H1 (cell line): Measurements from ENCODE around the gene MEIS2. TPM values are rescaled to one million over a fixed set of nuclear protein-coding genes. Genes with fewer than 3 reads are reported as not detected.

Experiments used
- CTCF ChIA-PET: fragments of 300-600 bp; sonication (Branson Sonifier 250); formaldehyde crosslinking; loops from one replicate; lab custom pipeline; 2021; ENCODE audit not compliant: partially characterized antibody; lab: Charles Lee
- POLR2A ChIA-PET: fragments of 300-600 bp; sonication (Branson Sonifier 250); formaldehyde crosslinking; loops from one replicate; lab custom pipeline; 2021; ENCODE audit warnings: inconsistent platforms; ENCODE audit not compliant: partially characterized antibody; lab: Charles Lee
- DNase-seq, 2 experiments: peaks; one replicate each; pipeline versions ENCODE4 v3.0.0 to v3.0.0-alpha.2; 2010 to 2022; ENCODE audit warnings: low spot score in 2 of 2, low read depth in 1 of 2, mixed read lengths in 1 of 2
- FAIRE-seq: peaks from 2 replicates; lab custom pipeline; 2011; peaks lifted over from hg19 to GRCh38; lab: Jason Lieb, UNC
- H2AFZ ChIP-seq: 2 replicates; pipeline ENCODE4 v1.8.1; 2012; ENCODE audit warnings: low read length, inconsistent platforms
- H2AK5ac ChIP-seq: 2 replicates; pipeline ENCODE4 v1.6.1; 2013; ENCODE audit warnings: low read depth, low read length
- H2BK120ac ChIP-seq: replicated peaks from 2 replicates; pipeline ENCODE3; 2013; ENCODE audit warnings: low read depth, low read length, inconsistent platforms
- H2BK12ac ChIP-seq: 2 replicates; pipeline ENCODE4 v1.6.1; 2013; ENCODE audit warnings: low read depth, low read length
- H2BK15ac ChIP-seq: 2 replicates; pipeline ENCODE4 v1.6.1; 2013; ENCODE audit warnings: low read length
- H2BK20ac ChIP-seq: 2 replicates; pipeline ENCODE4 v1.6.1; 2013; ENCODE audit warnings: low read length
- H2BK5ac ChIP-seq: 2 replicates; pipeline ENCODE4 v1.6.1; 2013; ENCODE audit warnings: low read depth, low read length
- H3K14ac ChIP-seq: 2 replicates; pipeline ENCODE4 v1.6.1; 2013; ENCODE audit warnings: inconsistent platforms; ENCODE audit not compliant: insufficient read length
- H3K18ac ChIP-seq: 2 replicates; pipeline ENCODE4 v1.6.1; 2013; ENCODE audit warnings: low read length; ENCODE audit errors: extremely low read depth
- H3K23ac ChIP-seq: 2 replicates; pipeline ENCODE4 v1.6.1; 2013; ENCODE audit warnings: inconsistent platforms; ENCODE audit not compliant: insufficient read length
- H3K23me2 ChIP-seq: 2 replicates; pipeline ENCODE4 v1.6.1; 2013; ENCODE audit warnings: low read depth, low read length
- H3K27ac ChIP-seq: 2 replicates; pipeline ENCODE4 v1.6.1; 2011; ENCODE audit warnings: low read depth, low read length, inconsistent platforms
- H3K27me3 ChIP-seq, 4 experiments: replicated peaks in 1 of 4; 1 replicate in 1 of 4; 2 replicates in 3 of 4; pipeline versions ENCODE4 v1.6.1 to v1.8.1; 2011 to 2013; ENCODE audit warnings: low read length in 3 of 4, mild to moderate bottlenecking in 3 of 4, inconsistent platforms in 2 of 4, mixed read lengths in 2 of 4, moderate library complexity in 1 of 4; ENCODE audit not compliant: control insufficient read depth in 3 of 4, insufficient read depth in 3 of 4; ENCODE audit errors: extremely low read depth in 1 of 4
- H3K36me3 ChIP-seq, 4 experiments: 2 replicates each; pipeline versions ENCODE4 v1.6.1 to v1.8.1; 2011 to 2013; ENCODE audit warnings: mild to moderate bottlenecking in 4 of 4, low read length in 3 of 4, moderate library complexity in 2 of 4, control low read depth in 1 of 4, inconsistent platforms in 1 of 4; ENCODE audit not compliant: insufficient read depth in 4 of 4, control insufficient read depth in 2 of 4
- H3K4ac ChIP-seq: replicated peaks from 2 replicates; pipeline ENCODE3; 2013; ENCODE audit warnings: low read length, low read depth, mixed read lengths, inconsistent platforms; ENCODE audit not compliant: insufficient read length
- H3K4me1 ChIP-seq, 4 experiments: replicated peaks in 1 of 4; 1 replicate in 1 of 4; 2 replicates in 3 of 4; pipeline versions ENCODE4 v1.6.1 to v1.8.1; 2011 to 2013; ENCODE audit warnings: low read length in 3 of 4, inconsistent platforms in 2 of 4, mixed read lengths in 1 of 4; ENCODE audit not compliant: insufficient read depth in 4 of 4, control insufficient read depth in 3 of 4
- H3K4me2 ChIP-seq, 2 experiments: 2 replicates each; pipeline versions ENCODE4 v1.6.1 to v1.8.1; 2011 to 2013; ENCODE audit warnings: low read depth in 2 of 2, low read length in 2 of 2, control low read depth in 1 of 2, inconsistent platforms in 1 of 2, mild to moderate bottlenecking in 1 of 2; ENCODE audit not compliant: insufficient read depth in 1 of 2
- H3K4me3 ChIP-seq, 4 experiments: fragments of 200-600, 300-600 bp in 1 of 4; sonication (generic), shearing (Covaris generic), sonication (Bioruptor Twin) in 1 of 4; 2 replicates each; pipeline versions ENCODE4 v1.5.1 to v1.8.1; 2011 to 2016; ENCODE audit warnings: low read length in 4 of 4, low read depth in 3 of 4, control low read depth in 2 of 4, inconsistent platforms in 2 of 4, mild to moderate bottlenecking in 2 of 4, mixed read lengths in 1 of 4, moderate library complexity in 1 of 4; ENCODE audit not compliant: insufficient read depth in 2 of 4; ENCODE audit errors: extremely low read depth in 1 of 4
- H3K56ac ChIP-seq: replicated peaks from 2 replicates; pipeline ENCODE3; 2013; ENCODE audit warnings: low read depth, mild to moderate bottlenecking, mixed read lengths, low read length, inconsistent platforms; ENCODE audit not compliant: insufficient read length
- H3K79me1 ChIP-seq: 2 replicates; pipeline ENCODE4 v1.6.1; 2013; ENCODE audit warnings: low read depth, low read length, control low read depth
- H3K79me2 ChIP-seq, 2 experiments: 2 replicates each; pipeline versions ENCODE4 v1.6.1 to v1.8.1; 2012 to 2013; ENCODE audit warnings: low read length in 2 of 2, mild to moderate bottlenecking in 2 of 2, inconsistent platforms in 1 of 2; ENCODE audit not compliant: insufficient read depth in 2 of 2, control insufficient read depth in 1 of 2
- H3K9ac ChIP-seq, 4 experiments: replicated peaks in 1 of 4; 1 replicate in 1 of 4; 2 replicates in 3 of 4; pipeline versions ENCODE4 v1.6.1 to v1.8.1; 2011 to 2013; ENCODE audit warnings: low read depth in 3 of 4, low read length in 3 of 4, control low read depth in 2 of 4, mild to moderate bottlenecking in 2 of 4, moderate library complexity in 2 of 4, inconsistent platforms in 1 of 4; ENCODE audit errors: extremely low read depth in 1 of 4
- H3K9me3 ChIP-seq, 2 experiments: 2 replicates each; pipeline versions ENCODE4 v1.6.1 to v1.8.1; 2012 to 2013; ENCODE audit warnings: mild to moderate bottlenecking in 2 of 2, moderate library complexity in 2 of 2, control low read depth in 1 of 2, inconsistent platforms in 1 of 2, low read depth in 1 of 2, low read length in 1 of 2, mixed read lengths in 1 of 2; ENCODE audit not compliant: insufficient read depth in 2 of 2
- H4K20me1 ChIP-seq, 2 experiments: replicated peaks in 1 of 2; 2 replicates each; pipeline versions ENCODE3 to v1.8.1; 2011 to 2013; ENCODE audit warnings: inconsistent platforms in 2 of 2, low read length in 2 of 2, mild to moderate bottlenecking in 1 of 2; ENCODE audit not compliant: insufficient read depth in 2 of 2, control insufficient read depth in 1 of 2
- H4K5ac ChIP-seq: 2 replicates; pipeline ENCODE4 v1.6.1; 2013; ENCODE audit warnings: low read length, low read depth, mixed read lengths, inconsistent platforms; ENCODE audit not compliant: insufficient read length
- H4K8ac ChIP-seq: 2 replicates; pipeline ENCODE4 v1.8.0; 2013; ENCODE audit warnings: mild to moderate bottlenecking, moderate library complexity, low read length, inconsistent platforms; ENCODE audit not compliant: insufficient read depth; ENCODE audit errors: extremely low read depth
- H4K91ac ChIP-seq: replicated peaks from 2 replicates; pipeline ENCODE3; 2013; ENCODE audit warnings: low read length, mixed read lengths, inconsistent platforms; ENCODE audit not compliant: insufficient read length
- SAP30 ChIP-seq: fragments of 300-600 bp; sonication (generic); IDR thresholded peaks from 2 replicates; pipeline ENCODE4 v1.7.1; 2012; ENCODE audit warnings: low read length, moderate library complexity, mild to moderate bottlenecking, inconsistent platforms; ENCODE audit not compliant: insufficient read depth, insufficient replicate concordance
- SP1 ChIP-seq: IDR thresholded peaks from 2 replicates; pipeline ENCODE4 v1.6.1; 2011; ENCODE audit warnings: low read depth, low read length
- YY1 ChIP-seq: IDR thresholded peaks from 2 replicates; pipeline ENCODE4 v1.6.1; 2011; ENCODE audit warnings: low read depth, mild to moderate bottlenecking, low read length
- ZNF274 ChIP-seq: IDR thresholded peaks from 2 replicates; pipeline ENCODE4 v1.7.0; 2012; ENCODE audit warnings: low read length, borderline replicate concordance; ENCODE audit errors: extremely low read depth
- WGBS, 2 experiments: shearing (Covaris generic) in 1 of 2; methylation state at CpG; one replicate each; pipeline versions ENCODE4 v1.1.6 to v1.1.7; 2013 to 2015; ENCODE audit warnings: low lambda C conversion rate in 2 of 2, mixed read lengths in 2 of 2, inconsistent platforms in 1 of 2, low coverage in 1 of 2, missing lambda C conversion rate in 1 of 2; ENCODE audit not compliant: insufficient replicate concordance in 2 of 2, insufficient coverage in 1 of 2, insufficient read length in 1 of 2; ENCODE audit errors: extremely low coverage in 1 of 2, missing lambda C conversion rate in 1 of 2; 5-methylcytosine and 5-hydroxymethylcytosine counted together
- polyA plus RNA-seq, 7 experiments: library from polyadenylated mRNA; depleted of rRNA in 3 of 7; stranded (reverse) in 5 of 7; unstranded in 2 of 7; fragments of >200 nt in 5 of 7; fragments of 200-250 nt in 2 of 7; gene quantifications; 1 replicate in 5 of 7; 2 replicates in 1 of 7; 4 replicates in 1 of 7; pipeline versions ENCODE4 v1.2.1 to v1.2.3, GENCODE V29; 2011 to 2013; ENCODE audit warnings: missing spikeins in 2 of 7, mixed read lengths in 2 of 7
- total RNA-seq: library from RNA; stranded (reverse); fragmentation: NEBNext Ultra II Directional; extraction: Animal tissue kit (Norgen Biotek cat#: 25700); gene quantifications from 2 replicates; pipeline ENCODE4 v1.2.1, GENCODE V29; 2021

The MEIS2 gene
- total and polyA plus RNA-seq, 2 of the 8 experiments (the other 6 are each of a cell fraction or from before 2014, with no cell fraction given), result 0.22 to 1.2 TPM

DNA sequence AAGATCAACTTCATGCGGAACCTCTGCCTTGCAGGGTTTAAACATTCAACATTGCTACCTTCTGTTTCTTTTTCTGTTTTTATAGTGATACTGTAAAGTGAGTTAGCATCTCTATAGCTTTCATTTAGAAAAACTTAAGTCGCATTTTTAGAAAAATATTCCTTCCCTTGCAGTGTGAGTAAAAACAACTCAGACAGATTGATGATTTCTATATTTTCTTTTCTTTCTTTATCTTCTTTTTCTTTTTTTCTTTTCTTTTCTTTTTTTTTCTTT, 2.8 kb upstream of the MEIS2 start:
- Histone ChIP-seq H3K27ac (no peak overlapping the region), H3K23ac (no peak overlapping the region), H3K79me1 (no peaks in the 10 kb centered on the region), H3K4me3 (peak overlapping the region; percentile 33 to 79 (median 59); a peak in 5 of 8 replicates), H4K5ac (no peak overlapping the region), H3K79me2 (no peaks in the 10 kb centered on the region), H3K14ac (no peak overlapping the region), H2BK12ac (no peak overlapping the region), H2BK5ac (no peak overlapping the region), H3K9me3 (no peaks in the 10 kb centered on the region), H2BK20ac (no peak overlapping the region), H3K36me3 (no peaks in the 10 kb centered on the region), H3K4me2 (peak overlapping the region; percentile 89 to 92; a peak in 3 of 4 replicates), H2BK15ac (no peak overlapping the region), H3K4ac (no peak overlapping the region), H3K56ac (no peak overlapping the region), H4K20me1 (peaks cover 0 to 5% of the 10 kb centered on the region in 2 experiments), H4K91ac (no peak overlapping the region), H3K23me2 (peaks cover 26% of the 10 kb centered on the region), H3K27me3 (peaks cover 30 to 68% (median 54%) of the 10 kb centered on the region in 4 experiments), H4K8ac (no peak overlapping the region), H2AFZ (no peak overlapping the region), H2BK120ac (no peak overlapping the region), H3K4me1 (peaks cover 3 to 12% (median 8%) of the 10 kb centered on the region in 4 experiments; a peak in 6 of 7 replicates), H3K18ac (no peak overlapping the region), H2AK5ac (no peak overlapping the region), H3K9ac (no peak overlapping the region)
- 0% methylated on average over 2 of the region's 2 CpGs; no CpG with 5 or more reads in 1 of the 2 experiments for WGBS, 2 experiments
- CTCF ChIA-PET, result interaction anchor here (0.7 to 9.9 kb wide), 4 partner anchors 208 to 392 kb away, joined by 3 to 130 read pairs (median 4); no protein-coding TSS in a partner anchor
- POLR2A ChIA-PET, result interaction anchor here (1.2 kb wide), 1 partner anchor 224 kb away, joined by 3 read pairs; no protein-coding TSS in a partner anchor
- TF ChIP-seq ZNF274 (no peak), YY1 (no peak), SP1 (no peak), SAP30 (no peak)
- DNase-seq (no peak), FAIRE-seq (no peak)
